AG04450 (cell line): ENCODE data around the gene HCRT. TPM values are rescaled to one million over a fixed set of nuclear protein-coding genes. Genes with fewer than 3 reads are reported as not detected.

Experiments
- CTCF ChIA-PET: fragments of 300-600, 350-600 bp; formaldehyde crosslinking; extraction: SDS; loops from one replicate; lab custom pipeline; 2022; ENCODE audit warnings: antibody characterized with exemption, inconsistent platforms; lab: Charles Lee
- POLR2A ChIA-PET: fragments of 350-600 bp; formaldehyde crosslinking; extraction: SDS; loops from one replicate; lab custom pipeline; 2021; ENCODE audit warnings: antibody characterized with exemption, inconsistent platforms; lab: Yijun Ruan, JAX
- DNase-seq: peaks from one replicate; pipeline ENCODE4 v3.0.0-alpha.2; 2011; ENCODE audit warnings: low read depth, low spot score
- H3K27ac ChIP-seq: one replicate; pipeline ENCODE4 v1.5.1; 2012; ENCODE audit warnings: low read depth, low read length, control low read depth
- H3K27me3 ChIP-seq: one replicate; pipeline ENCODE4 v1.6.0; 2012; ENCODE audit warnings: low read length; ENCODE audit not compliant: control insufficient read depth, insufficient read depth
- H3K4me3 ChIP-seq: 2 replicates; pipeline ENCODE4 v1.5.1; 2011; ENCODE audit warnings: mild to moderate bottlenecking, low read depth, low read length, control low read depth
- H3K9me3 ChIP-seq: 2 replicates; pipeline ENCODE4 v1.5.1; 2012; ENCODE audit warnings: low read length; ENCODE audit not compliant: control insufficient read depth, insufficient read depth
- polyA plus RNA-seq: library from polyadenylated mRNA; depleted of rRNA; stranded (reverse); fragments of >200 nt; gene quantifications from 2 replicates; pipeline ENCODE4 v1.2.3, GENCODE V29; 2011
- TF ChIP-seq, protein P1 (sequence below): IDR thresholded peaks from 2 replicates; pipeline ENCODE4 v1.5.1; 2011; ENCODE audit warnings: low read depth, low read length, control low read depth, inconsistent platforms

Gene HCRT
- polyA plus RNA-seq, 1 experiment = not detected

DNA sequence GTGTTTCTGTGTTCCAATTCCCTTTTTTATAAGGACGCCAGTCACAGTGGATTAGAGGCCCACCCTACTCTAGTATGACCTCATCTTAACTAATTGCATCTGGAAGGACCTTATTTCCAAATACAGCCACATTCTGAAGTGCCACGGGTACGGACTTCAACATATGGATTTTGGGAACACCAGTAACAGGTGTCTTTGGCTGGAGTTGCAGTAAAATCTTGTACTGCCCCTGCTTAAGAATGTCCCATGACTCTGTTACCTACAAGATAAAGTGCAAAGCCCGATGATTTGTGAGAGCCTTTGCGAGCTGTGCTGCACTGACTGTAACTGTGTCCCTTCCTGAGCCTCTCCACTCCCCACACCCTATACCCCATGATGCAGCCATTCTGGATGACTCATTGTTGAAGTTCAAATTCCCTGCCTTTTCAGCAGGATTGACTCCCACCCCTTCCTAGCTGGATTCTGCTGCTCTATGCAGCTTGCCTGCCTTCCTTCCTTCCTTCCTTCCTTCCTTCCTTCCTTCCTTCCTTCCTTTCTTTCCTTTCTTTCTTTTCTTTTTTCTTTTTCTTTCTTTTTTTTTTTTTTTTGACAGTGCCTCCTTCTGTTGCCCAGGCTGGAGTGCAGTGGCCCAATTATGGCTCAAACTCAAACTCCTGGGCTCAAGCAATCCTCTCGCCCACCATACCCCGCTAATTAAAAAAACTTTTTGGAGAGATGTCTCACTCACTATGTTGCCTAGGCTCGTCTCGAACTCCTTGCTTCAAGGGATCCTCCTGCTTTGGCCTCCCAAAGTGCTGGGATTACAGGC is 2.1 kb downstream of the HCRT start:
- peaks cover 4% of the 10 kb centered on the region; the same call in 1 of the 2 replicates for H3K9me3 ChIP-seq
- no peak overlapping the region for H3K27ac ChIP-seq
- H3K4me3 ChIP-seq = peak overlapping the region; percentile 63
- ChIA-PET POLR2A (interaction anchor here (0.6 kb wide), 1 partner anchor 70 kb away, joined by 3 read pairs; the partner anchor contains the start of gene DHX58), CTCF (interaction anchor here (0.6 to 1.2 kb wide), 9 partner anchors 9 to 335 kb away, joined by 3 to 6 read pairs (median 3); partner anchors contain the start of genes CNP and NKIRAS2)
- DNase-seq = peak; percentile 4
- peaks cover 32% of the 10 kb centered on the region for H3K27me3 ChIP-seq
- TF ChIP-seq, protein P1, sequence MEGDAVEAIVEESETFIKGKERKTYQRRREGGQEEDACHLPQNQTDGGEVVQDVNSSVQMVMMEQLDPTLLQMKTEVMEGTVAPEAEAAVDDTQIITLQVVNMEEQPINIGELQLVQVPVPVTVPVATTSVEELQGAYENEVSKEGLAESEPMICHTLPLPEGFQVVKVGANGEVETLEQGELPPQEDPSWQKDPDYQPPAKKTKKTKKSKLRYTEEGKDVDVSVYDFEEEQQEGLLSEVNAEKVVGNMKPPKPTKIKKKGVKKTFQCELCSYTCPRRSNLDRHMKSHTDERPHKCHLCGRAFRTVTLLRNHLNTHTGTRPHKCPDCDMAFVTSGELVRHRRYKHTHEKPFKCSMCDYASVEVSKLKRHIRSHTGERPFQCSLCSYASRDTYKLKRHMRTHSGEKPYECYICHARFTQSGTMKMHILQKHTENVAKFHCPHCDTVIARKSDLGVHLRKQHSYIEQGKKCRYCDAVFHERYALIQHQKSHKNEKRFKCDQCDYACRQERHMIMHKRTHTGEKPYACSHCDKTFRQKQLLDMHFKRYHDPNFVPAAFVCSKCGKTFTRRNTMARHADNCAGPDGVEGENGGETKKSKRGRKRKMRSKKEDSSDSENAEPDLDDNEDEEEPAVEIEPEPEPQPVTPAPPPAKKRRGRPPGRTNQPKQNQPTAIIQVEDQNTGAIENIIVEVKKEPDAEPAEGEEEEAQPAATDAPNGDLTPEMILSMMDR = no peak

DNA sequence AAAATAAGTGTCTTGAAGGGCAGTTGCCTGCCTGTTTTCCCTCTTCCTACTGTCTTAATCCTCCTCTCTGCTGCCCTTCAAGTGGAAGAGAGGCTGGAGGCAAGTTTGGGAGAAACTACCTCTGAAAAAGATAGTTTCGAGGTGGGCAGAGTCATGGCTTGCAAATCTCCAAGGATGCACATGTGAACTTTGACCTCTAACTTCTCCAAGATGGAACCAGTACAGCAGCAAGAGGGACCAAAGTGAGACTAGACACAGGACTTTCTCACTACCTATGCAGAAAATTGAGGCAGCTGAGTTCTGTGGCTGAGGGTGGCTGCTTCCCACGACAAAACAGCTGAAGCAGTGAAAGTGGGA is 3.4 kb downstream of the HCRT start:
- peaks cover 4% of the 10 kb centered on the region; the same call in 1 of the 2 replicates for H3K9me3 ChIP-seq
- DNase-seq = no peak
- peaks cover 35% of the 10 kb centered on the region for H3K27me3 ChIP-seq
- no peak overlapping the region for H3K27ac ChIP-seq
- TF ChIP-seq, protein P1 = no peak
- H3K4me3 ChIP-seq = no peak overlapping the region
- POLR2A ChIA-PET = interaction anchor here (0.6 kb wide), 1 partner anchor 218 kb away, joined by 4 read pairs; no protein-coding TSS in a partner anchor
- CTCF ChIA-PET = interaction anchor here (0.6 to 1.0 kb wide), 5 partner anchors 26 to 219 kb away, joined by 3 to 4 read pairs (median 3); no protein-coding TSS in a partner anchor

DNA sequence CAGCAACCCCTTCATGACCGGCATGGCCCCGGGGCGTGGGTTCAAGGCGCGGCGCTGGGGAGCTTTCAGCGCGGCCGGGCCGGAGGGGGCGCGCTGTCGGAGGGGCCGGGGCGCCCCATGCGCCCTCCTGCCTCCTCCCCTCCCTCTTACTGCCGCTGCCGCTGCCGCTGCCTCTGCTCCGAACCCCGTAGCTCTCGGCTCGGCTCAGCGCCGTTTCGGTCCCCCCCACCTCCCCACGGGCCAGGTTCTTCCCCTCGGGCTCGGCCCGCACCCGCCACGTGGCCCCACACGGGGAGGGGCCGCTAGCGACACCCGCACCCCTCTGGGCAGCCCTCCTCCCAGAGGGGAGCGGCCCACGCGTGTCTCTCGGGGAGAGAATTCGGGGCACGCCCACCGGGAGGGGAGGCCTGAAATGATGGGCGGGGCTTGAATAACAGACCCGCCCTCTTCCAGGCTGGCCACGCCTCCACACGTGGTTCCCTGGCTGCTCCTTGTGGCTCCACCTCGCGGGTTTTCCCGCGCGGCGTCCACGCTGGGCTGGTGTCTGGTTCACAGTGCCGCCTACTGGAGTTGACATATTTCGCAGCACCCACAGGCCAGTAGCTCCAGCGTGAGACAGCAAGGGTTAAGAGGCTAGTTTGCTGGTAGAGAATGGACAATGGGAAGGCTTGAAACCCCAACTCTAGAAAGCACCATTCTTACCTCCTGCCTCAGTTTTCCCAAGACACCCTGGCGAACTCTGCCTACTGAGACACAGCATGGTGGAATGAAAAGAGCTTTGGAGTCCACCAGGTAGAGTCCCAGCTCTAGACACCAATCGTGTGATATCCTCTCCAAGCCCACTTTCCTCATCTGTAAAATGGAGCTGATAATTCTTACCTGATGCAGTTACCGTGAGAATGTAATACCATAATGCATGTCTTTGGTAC is 4.1 kb downstream of the HCRT start, which contains the start of gene KCNH4:
Gene KCNH4, minus strand, starts transcription at position 221 of the 929 bp plus-strand sequence. Its CDS starts 197 bp downstream, at position 24.
- Histone ChIP-seq H3K4me3 (peak within 1 kb of the TSS; percentile 35; the same call in 1 of the 2 replicates), H3K9me3 (peaks cover 4% of the 10 kb centered on the region; the same call in 1 of the 2 replicates), H3K27ac (no peak within 1 kb of the TSS), H3K27me3 (peaks cover 35% of the 10 kb centered on the region)
- POLR2A ChIA-PET = no interaction called here
- TF ChIP-seq, protein P1 = peak; percentile 55
- CTCF ChIA-PET = interaction anchor here (0.6 to 1.0 kb wide), 5 partner anchors 69 to 219 kb away, joined by 3 to 4 read pairs (median 3); no protein-coding TSS in a partner anchor
- DNase-seq = peak; percentile 16

DNA sequence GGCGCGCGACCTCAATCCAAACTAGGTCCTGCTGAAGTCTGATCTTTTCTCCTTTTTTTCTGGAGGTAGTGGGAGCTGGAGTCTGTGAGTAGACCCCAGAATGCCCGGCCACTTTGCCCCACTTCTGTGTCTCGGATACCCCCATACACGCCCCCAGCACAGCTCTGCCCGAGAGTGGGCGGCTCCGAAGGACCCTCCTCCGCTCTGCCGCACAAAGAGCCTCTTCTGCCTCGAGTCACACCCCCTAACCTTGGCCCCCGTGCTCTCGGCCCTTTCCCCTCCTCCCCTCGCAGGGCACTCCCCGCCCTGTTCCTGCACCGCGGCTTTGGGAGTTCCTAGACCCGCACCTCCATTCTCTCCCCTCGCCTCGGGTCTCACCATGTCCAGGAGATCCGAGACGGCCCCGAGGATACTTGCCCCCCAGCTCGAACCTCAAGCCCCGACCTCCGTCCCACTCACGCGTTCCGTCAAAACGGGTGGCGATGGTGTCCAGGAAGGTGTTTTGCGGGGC is 4.8 kb downstream of the HCRT start:
- Histone ChIP-seq H3K4me3 (no peak overlapping the region), H3K9me3 (peaks cover 4% of the 10 kb centered on the region; the same call in 1 of the 2 replicates), H3K27me3 (peaks cover 37% of the 10 kb centered on the region), H3K27ac (no peak overlapping the region)
- CTCF ChIA-PET = interaction anchor here (0.7 kb wide), 1 partner anchor 155 kb away, joined by 3 read pairs; no protein-coding TSS in a partner anchor
- TF ChIP-seq, protein P1 = no peak
- POLR2A ChIA-PET = no interaction called here
- DNase-seq = no peak
